HEK293 (cell line): ENCODE measurements around the gene ARID3A.

Experiments used
- CTCF ChIA-PET: fragments of 350-600 bp; formaldehyde crosslinking; extraction: SDS; loops from one replicate; lab custom pipeline; 2021; ENCODE audit warnings: antibody characterized with exemption; lab: Yijun Ruan, JAX
- POLR2A ChIA-PET: fragments of 300-600 bp; formaldehyde crosslinking; extraction: SDS; loops from one replicate; lab custom pipeline; 2020; ENCODE audit warnings: antibody characterized with exemption, inconsistent platforms; lab: Yijun Ruan, JAX
- H3K27ac ChIP-seq: fragments of 200-500 bp; sonication (Bioruptor generic); 2 replicates; pipeline ENCODE4 v1.5.1; 2014; ENCODE audit warnings: low read depth, low read length, control low read depth, inconsistent platforms; ENCODE audit errors: extremely low read depth
- H3K36me3 ChIP-seq, 2 experiments: fragments of 200-500 bp in 1 of 2; sonication (Bioruptor generic) in 1 of 2; 1 replicate in 1 of 2; 2 replicates in 1 of 2; pipeline ENCODE4 v1.5.1; 2014 to 2017; ENCODE audit warnings: inconsistent platforms in 2 of 2, low read length in 2 of 2; ENCODE audit not compliant: control insufficient read depth in 2 of 2, insufficient read depth in 1 of 2
- H3K4me1 ChIP-seq: fragments of 200-500 bp; sonication (Bioruptor generic); 2 replicates; pipeline ENCODE4 v1.5.1; 2014; ENCODE audit warnings: mild to moderate bottlenecking, low read length, inconsistent platforms; ENCODE audit not compliant: control insufficient read depth, insufficient read depth
- H3K4me3 ChIP-seq: 2 replicates; pipeline ENCODE4 v1.5.1; 2011; ENCODE audit warnings: low read depth, mild to moderate bottlenecking, control low read depth, low read length, moderate library complexity
- H3K9me3 ChIP-seq: fragments of 200-500 bp; sonication (Bioruptor generic); 2 replicates; pipeline ENCODE4 v1.5.1; 2014; ENCODE audit warnings: low read depth, low read length, inconsistent platforms; ENCODE audit not compliant: control insufficient read depth, insufficient read depth
- BCL11B ChIP-seq: fragments of 450-650 bp; formaldehyde crosslinking; IDR thresholded peaks from 2 replicates; pipeline ENCODE4 v1.5.1; 2016; ENCODE audit warnings: low read depth, missing biosample characterization, missing genetic modification characterization
- GLI2 ChIP-seq: fragments of 450-650 bp; formaldehyde crosslinking; IDR thresholded peaks from 2 replicates; pipeline ENCODE4; 2017; ENCODE audit warnings: missing biosample characterization, missing genetic modification characterization, low read depth, borderline replicate concordance
- GLIS2 ChIP-seq: fragments of 450-650 bp; formaldehyde crosslinking; IDR thresholded peaks from 2 replicates; pipeline ENCODE4 v1.5.1; 2016; ENCODE audit warnings: missing biosample characterization, missing genetic modification characterization
- KLF1 ChIP-seq: fragments of 450-650 bp; formaldehyde crosslinking; IDR thresholded peaks from 2 replicates; pipeline ENCODE4 v1.5.1; 2016; ENCODE audit warnings: missing biosample characterization, missing genetic modification characterization
- KLF16 ChIP-seq: fragments of 450-650 bp; formaldehyde crosslinking; IDR thresholded peaks from 2 replicates; pipeline ENCODE4 v1.5.1; 2017; ENCODE audit warnings: missing biosample characterization, missing genetic modification characterization
- KLF9 ChIP-seq: fragments of 450-650 bp; formaldehyde crosslinking; IDR thresholded peaks from 2 replicates; pipeline ENCODE4 v1.5.1; 2016; ENCODE audit warnings: missing biosample characterization, missing genetic modification characterization, low read depth
- OVOL3 ChIP-seq: fragments of 450-650 bp; formaldehyde crosslinking; IDR thresholded peaks from 2 replicates; pipeline ENCODE4 v1.5.1; 2016; ENCODE audit warnings: missing biosample characterization, missing genetic modification characterization
- SALL2 ChIP-seq: fragments of 450-650 bp; formaldehyde crosslinking; IDR thresholded peaks from 2 replicates; pipeline ENCODE4 v1.5.0; 2017; ENCODE audit warnings: missing biosample characterization, mild to moderate bottlenecking, missing genetic modification characterization, borderline replicate concordance
- SCRT1 ChIP-seq: fragments of 450-650 bp; formaldehyde crosslinking; IDR thresholded peaks from 2 replicates; pipeline ENCODE4 v1.5.1; 2016; ENCODE audit warnings: missing biosample characterization, missing genetic modification characterization, borderline replicate concordance
- WT1 ChIP-seq: fragments of 450-650 bp; formaldehyde crosslinking; IDR thresholded peaks from 2 replicates; pipeline ENCODE4 v1.5.1; 2016; ENCODE audit warnings: missing biosample characterization, missing genetic modification characterization
- ZBTB17 ChIP-seq: fragments of 450-650 bp; formaldehyde crosslinking; IDR thresholded peaks from 2 replicates; pipeline ENCODE4 v1.5.1; 2016; ENCODE audit warnings: missing biosample characterization, missing genetic modification characterization
- ZBTB7A ChIP-seq: fragments of 450-650 bp; formaldehyde crosslinking; IDR thresholded peaks from 2 replicates; pipeline ENCODE4 v1.5.1; 2016; ENCODE audit warnings: low read depth, missing biosample characterization, missing genetic modification characterization
- ZNF16 ChIP-seq: fragments of 450-650 bp; formaldehyde crosslinking; IDR thresholded peaks from 2 replicates; pipeline ENCODE4 v1.5.1; 2016; ENCODE audit warnings: low read depth, missing biosample characterization, missing genetic modification characterization
- ZNF169 ChIP-seq: fragments of 450-650 bp; formaldehyde crosslinking; IDR thresholded peaks from 2 replicates; pipeline ENCODE4 v1.5.1; 2016; ENCODE audit warnings: missing biosample characterization, missing genetic modification characterization
- ZNF202 ChIP-seq: fragments of 450-650 bp; formaldehyde crosslinking; IDR thresholded peaks from 2 replicates; pipeline ENCODE4 v1.5.1; 2016; ENCODE audit warnings: missing biosample characterization, missing genetic modification characterization, borderline replicate concordance
- ZNF221 ChIP-seq: fragments of 450-650 bp; formaldehyde crosslinking; IDR thresholded peaks from 2 replicates; pipeline ENCODE4 v1.5.1; 2017; ENCODE audit warnings: missing biosample characterization, missing genetic modification characterization, borderline replicate concordance
- ZNF248 ChIP-seq: fragments of 450-650 bp; formaldehyde crosslinking; IDR thresholded peaks from 2 replicates; pipeline ENCODE4 v1.5.1; 2017; ENCODE audit warnings: missing biosample characterization, missing genetic modification characterization
- ZNF341 ChIP-seq: fragments of 450-650 bp; formaldehyde crosslinking; IDR thresholded peaks from 2 replicates; pipeline ENCODE4; 2016; ENCODE audit warnings: low read depth, missing biosample characterization, missing genetic modification characterization
- ZNF366 ChIP-seq: fragments of 450-650 bp; formaldehyde crosslinking; conservative IDR thresholded peaks from 2 replicates; pipeline ENCODE4 v1.5.1; 2016; ENCODE audit warnings: missing biosample characterization, missing genetic modification characterization
- ZNF473 ChIP-seq: fragments of 450-650 bp; formaldehyde crosslinking; IDR thresholded peaks from 2 replicates; pipeline ENCODE4 v1.5.1; 2017; ENCODE audit warnings: missing biosample characterization, missing genetic modification characterization
- ZNF48 ChIP-seq: fragments of 450-650 bp; formaldehyde crosslinking; IDR thresholded peaks from 2 replicates; pipeline ENCODE4 v1.5.1; 2016; ENCODE audit warnings: missing biosample characterization, missing genetic modification characterization
- ZNF560 ChIP-seq: fragments of 450-650 bp; formaldehyde crosslinking; IDR thresholded peaks from 2 replicates; pipeline ENCODE4 v1.5.1; 2017; ENCODE audit warnings: missing biosample characterization, missing genetic modification characterization, borderline replicate concordance
- ZNF596 ChIP-seq: fragments of 450-650 bp; IDR thresholded peaks from 2 replicates; pipeline ENCODE4 v1.5.0; 2018; ENCODE audit warnings: missing biosample characterization, mild to moderate bottlenecking, missing genetic modification characterization, moderate library complexity
- ZNF776 ChIP-seq: fragments of 450-650 bp; formaldehyde crosslinking; IDR thresholded peaks from 2 replicates; pipeline ENCODE4 v1.5.0; 2017; ENCODE audit warnings: missing biosample characterization, missing genetic modification characterization, borderline replicate concordance
- ZNF830 ChIP-seq: fragments of 450-650 bp; IDR thresholded peaks from 2 replicates; pipeline ENCODE4 v1.5.0; 2018; ENCODE audit warnings: missing biosample characterization, missing genetic modification characterization, low read depth, mild to moderate bottlenecking, moderate library complexity
- TF ChIP-seq, protein P1 (sequence below): fragments of 450-650 bp; formaldehyde crosslinking; IDR thresholded peaks from 2 replicates; pipeline ENCODE4 v1.5.1; 2017; ENCODE audit warnings: missing biosample characterization, missing genetic modification characterization
- TF ChIP-seq, protein P2 (sequence below): fragments of 450-650 bp; IDR thresholded peaks from 2 replicates; pipeline ENCODE4 v1.5.1; 2018; ENCODE audit warnings: missing biosample characterization, missing genetic modification characterization
- TF ChIP-seq, protein P3 (sequence below): fragments of 450-650 bp; formaldehyde crosslinking; IDR thresholded peaks from 2 replicates; pipeline ENCODE4 v1.5.1; 2016; ENCODE audit warnings: missing biosample characterization, missing genetic modification characterization
- TF ChIP-seq, protein P4 (sequence below): fragments of 450-650 bp; formaldehyde crosslinking; IDR thresholded peaks from 2 replicates; pipeline ENCODE4 v1.5.1; 2016; ENCODE audit warnings: missing biosample characterization, missing genetic modification characterization, low read depth

Gene ARID3A

DNA sequence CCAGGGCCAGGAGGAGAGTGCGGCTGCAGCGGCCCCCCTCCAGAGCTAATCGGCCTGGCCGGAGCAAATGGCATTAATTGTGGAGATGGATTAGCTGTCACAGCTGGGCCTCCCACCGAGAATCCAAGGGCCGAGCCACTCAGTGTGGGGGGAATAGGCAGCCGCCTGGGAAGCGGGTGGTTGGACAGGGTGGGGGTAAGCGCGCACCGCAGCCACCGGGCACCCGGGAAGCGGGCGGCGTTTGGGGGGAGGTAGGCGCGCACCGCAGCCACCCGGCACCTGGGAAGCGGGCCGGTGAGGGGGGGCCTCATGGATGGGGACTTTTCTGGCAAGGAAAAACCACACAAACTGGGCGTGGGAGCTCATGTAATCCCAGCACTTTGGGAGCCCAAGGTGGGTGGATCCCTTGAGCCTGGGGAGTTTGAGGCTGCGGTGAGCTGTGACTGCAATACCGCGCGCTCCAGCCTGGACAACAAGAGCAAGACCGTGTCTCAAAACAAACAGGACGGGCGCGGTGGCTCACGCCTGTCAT is 22.5 kb upstream of the ARID3A start (continued):
- TF ChIP-seq, protein P1, sequence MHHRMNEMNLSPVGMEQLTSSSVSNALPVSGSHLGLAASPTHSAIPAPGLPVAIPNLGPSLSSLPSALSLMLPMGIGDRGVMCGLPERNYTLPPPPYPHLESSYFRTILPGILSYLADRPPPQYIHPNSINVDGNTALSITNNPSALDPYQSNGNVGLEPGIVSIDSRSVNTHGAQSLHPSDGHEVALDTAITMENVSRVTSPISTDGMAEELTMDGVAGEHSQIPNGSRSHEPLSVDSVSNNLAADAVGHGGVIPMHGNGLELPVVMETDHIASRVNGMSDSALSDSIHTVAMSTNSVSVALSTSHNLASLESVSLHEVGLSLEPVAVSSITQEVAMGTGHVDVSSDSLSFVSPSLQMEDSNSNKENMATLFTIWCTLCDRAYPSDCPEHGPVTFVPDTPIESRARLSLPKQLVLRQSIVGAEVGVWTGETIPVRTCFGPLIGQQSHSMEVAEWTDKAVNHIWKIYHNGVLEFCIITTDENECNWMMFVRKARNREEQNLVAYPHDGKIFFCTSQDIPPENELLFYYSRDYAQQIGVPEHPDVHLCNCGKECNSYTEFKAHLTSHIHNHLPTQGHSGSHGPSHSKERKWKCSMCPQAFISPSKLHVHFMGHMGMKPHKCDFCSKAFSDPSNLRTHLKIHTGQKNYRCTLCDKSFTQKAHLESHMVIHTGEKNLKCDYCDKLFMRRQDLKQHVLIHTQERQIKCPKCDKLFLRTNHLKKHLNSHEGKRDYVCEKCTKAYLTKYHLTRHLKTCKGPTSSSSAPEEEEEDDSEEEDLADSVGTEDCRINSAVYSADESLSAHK = no peak
- TF ChIP-seq GLIS2 (peak; percentile 55; the same call in 1 of the 2 replicates), ZNF560 (tag by site-specific recombination) (no peak), ZNF341 (tag by site-specific recombination) (peak; percentile 59), ZBTB17 (no peak), KLF1 (tag by site-specific recombination) (peak; percentile 93), KLF16 (no peak), KLF9 (no peak), ZNF366 (tag by site-specific recombination) (no peak), SCRT1 (tag by site-specific recombination) (no peak), ZNF169 (no peak), ZNF776 (tag by site-specific recombination) (no peak)
- TF ChIP-seq, protein P2, sequence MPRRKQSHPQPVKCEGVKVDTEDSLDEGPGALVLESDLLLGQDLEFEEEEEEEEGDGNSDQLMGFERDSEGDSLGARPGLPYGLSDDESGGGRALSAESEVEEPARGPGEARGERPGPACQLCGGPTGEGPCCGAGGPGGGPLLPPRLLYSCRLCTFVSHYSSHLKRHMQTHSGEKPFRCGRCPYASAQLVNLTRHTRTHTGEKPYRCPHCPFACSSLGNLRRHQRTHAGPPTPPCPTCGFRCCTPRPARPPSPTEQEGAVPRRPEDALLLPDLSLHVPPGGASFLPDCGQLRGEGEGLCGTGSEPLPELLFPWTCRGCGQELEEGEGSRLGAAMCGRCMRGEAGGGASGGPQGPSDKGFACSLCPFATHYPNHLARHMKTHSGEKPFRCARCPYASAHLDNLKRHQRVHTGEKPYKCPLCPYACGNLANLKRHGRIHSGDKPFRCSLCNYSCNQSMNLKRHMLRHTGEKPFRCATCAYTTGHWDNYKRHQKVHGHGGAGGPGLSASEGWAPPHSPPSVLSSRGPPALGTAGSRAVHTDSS = no peak

DNA sequence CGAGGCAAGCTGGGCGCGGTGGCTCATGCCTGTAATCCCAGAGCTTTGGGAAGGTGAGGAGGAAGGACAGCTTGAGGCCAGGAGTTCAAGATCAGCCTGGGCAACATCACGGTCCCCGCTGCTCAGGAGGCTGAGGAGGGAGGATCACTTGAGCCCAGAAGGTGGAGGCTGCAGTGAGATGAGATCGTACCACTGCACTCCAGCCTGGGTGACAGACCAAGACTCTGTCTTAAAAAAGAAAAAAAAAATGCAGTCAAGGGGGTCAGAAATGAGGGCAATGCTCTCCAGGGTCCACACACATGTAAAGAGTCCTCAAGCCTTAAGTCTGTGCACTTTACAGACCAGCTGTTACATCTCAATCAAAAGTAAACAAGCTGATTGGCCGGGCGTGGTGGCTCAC is 21.3 kb upstream of the ARID3A start:
- CTCF ChIA-PET = no interaction called here

DNA sequence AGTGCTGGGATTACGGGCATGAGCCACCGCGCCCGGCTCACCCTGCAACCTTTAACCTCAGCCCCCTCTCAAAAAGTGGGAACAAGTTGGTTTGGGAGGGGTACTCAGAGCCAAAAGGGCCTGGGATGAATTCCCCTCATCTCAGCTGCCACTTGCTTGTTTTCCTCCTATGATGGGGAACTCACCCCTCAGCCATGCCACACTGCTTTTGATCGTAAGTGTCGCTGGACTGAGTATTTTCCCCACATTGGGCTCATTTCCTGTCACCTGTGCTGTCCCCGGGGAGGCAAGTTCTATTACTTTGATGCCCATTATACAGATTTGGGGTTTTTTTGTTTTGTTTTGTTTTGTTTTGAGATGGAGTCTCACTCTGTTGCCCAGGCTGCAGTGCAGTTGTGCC is 19.4 kb upstream of the ARID3A start:
- H3K27ac ChIP-seq = no peak overlapping the region
- POLR2A ChIA-PET = interaction anchor here (0.7 kb wide), 1 partner anchor 375 kb away, joined by 5 read pairs; no protein-coding TSS in a partner anchor
- no peaks in the 10 kb centered on the region for H3K9me3 ChIP-seq
- no peaks in the 10 kb centered on the region; a peak in 1 of 3 replicates for H3K36me3 ChIP-seq
- H3K4me3 ChIP-seq = no peak overlapping the region
- CTCF ChIA-PET = no interaction called here
- no peaks in the 10 kb centered on the region; the same call in 1 of the 2 replicates for H3K4me1 ChIP-seq
- TF ChIP-seq ZNF48 (no peak), ZBTB7A (tag by site-specific recombination) (no peak), BCL11B (no peak), ZNF596 (no peak), SCRT1 (tag by site-specific recombination) (no peak), ZNF248 (tag by site-specific recombination) (no peak), ZNF202 (tag by site-specific recombination) (no peak), OVOL3 (tag by site-specific recombination) (no peak), GLI2 (tag by site-specific recombination) (no peak)
- TF ChIP-seq, protein P3, sequence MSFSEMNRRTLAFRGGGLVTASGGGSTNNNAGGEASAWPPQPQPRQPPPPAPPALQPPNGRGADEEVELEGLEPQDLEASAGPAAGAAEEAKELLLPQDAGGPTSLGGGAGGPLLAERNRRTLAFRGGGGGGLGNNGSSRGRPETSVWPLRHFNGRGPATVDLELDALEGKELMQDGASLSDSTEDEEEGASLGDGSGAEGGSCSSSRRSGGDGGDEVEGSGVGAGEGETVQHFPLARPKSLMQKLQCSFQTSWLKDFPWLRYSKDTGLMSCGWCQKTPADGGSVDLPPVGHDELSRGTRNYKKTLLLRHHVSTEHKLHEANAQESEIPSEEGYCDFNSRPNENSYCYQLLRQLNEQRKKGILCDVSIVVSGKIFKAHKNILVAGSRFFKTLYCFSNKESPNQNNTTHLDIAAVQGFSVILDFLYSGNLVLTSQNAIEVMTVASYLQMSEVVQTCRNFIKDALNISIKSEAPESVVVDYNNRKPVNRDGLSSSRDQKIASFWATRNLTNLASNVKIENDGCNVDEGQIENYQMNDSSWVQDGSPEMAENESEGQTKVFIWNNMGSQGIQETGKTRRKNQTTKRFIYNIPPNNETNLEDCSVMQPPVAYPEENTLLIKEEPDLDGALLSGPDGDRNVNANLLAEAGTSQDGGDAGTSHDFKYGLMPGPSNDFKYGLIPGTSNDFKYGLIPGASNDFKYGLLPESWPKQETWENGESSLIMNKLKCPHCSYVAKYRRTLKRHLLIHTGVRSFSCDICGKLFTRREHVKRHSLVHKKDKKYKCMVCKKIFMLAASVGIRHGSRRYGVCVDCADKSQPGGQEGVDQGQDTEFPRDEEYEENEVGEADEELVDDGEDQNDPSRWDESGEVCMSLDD (tag by site-specific recombination) = no peak

More for the DNA sequence above, 21.3 kb upstream of the ARID3A start:
- TF ChIP-seq ZNF16 (tag by site-specific recombination) (no peak), KLF9 (no peak), ZNF473 (no peak), ZNF830 (no peak), SALL2 (tag by site-specific recombination) (no peak), ZNF221 (tag by site-specific recombination) (no peak), WT1 (tag by site-specific recombination) (no peak)
- TF ChIP-seq, protein P4, sequence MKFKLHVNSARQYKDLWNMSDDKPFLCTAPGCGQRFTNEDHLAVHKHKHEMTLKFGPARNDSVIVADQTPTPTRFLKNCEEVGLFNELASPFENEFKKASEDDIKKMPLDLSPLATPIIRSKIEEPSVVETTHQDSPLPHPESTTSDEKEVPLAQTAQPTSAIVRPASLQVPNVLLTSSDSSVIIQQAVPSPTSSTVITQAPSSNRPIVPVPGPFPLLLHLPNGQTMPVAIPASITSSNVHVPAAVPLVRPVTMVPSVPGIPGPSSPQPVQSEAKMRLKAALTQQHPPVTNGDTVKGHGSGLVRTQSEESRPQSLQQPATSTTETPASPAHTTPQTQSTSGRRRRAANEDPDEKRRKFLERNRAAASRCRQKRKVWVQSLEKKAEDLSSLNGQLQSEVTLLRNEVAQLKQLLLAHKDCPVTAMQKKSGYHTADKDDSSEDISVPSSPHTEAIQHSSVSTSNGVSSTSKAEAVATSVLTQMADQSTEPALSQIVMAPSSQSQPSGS (tag by site-specific recombination) = no peak
- TF ChIP-seq, all 188 proteins: peak for 0
- POLR2A ChIA-PET = interaction anchor here (1.4 kb wide), 1 partner anchor 10 kb away, joined by 5 read pairs; no protein-coding TSS in a partner anchor
- no peaks in the 10 kb centered on the region; the same call in 1 of the 2 replicates for H3K4me1 ChIP-seq
- no peaks in the 10 kb centered on the region for H3K9me3 ChIP-seq
- peaks cover 0 to 6% of the 10 kb centered on the region in 2 experiments; a peak in 1 of 3 replicates for H3K36me3 ChIP-seq
- no peak overlapping the region for H3K27ac ChIP-seq
- no peak overlapping the region for H3K4me3 ChIP-seq
